Measurements from ENCODE around the gene SLC24A5. TPM values are rescaled to one million over a fixed set of nuclear protein-coding genes. Genes with fewer than 3 reads are reported as not detected.

SLC24A5 gene
- total and polyA plus RNA-seq, 2 experiments from 2014 or later: not detected

DNA sequence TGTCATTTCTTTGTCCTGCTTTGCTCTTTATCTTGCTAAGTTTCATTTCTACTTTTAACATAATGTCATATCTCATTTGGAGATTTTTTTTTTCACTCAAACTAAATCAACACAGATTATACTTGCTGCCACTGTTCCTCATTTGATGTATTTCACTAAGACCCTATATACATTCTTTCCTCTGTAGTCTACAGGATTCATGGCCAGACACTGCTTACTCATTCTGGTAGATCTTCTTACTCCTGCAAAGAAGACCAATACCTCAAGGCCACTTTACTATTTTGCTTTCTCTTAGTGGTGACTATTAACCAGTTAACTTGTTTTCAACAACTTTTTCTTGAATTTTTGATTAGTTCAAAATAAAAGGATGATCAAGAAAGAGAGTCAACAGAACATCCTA is 26.6 kb downstream of the SLC24A5 start:
- Histone ChIP-seq H3K4me2 (no peak overlapping the region), H3K27ac (no peak overlapping the region), H3K36me3 (replicated peaks; ENCODE audit: insufficient read depth, low read depth) (no peaks in the 10 kb centered on the region), H3K79me2 (no peaks in the 10 kb centered on the region), H3K9me3 (ENCODE audit: low read depth) (no peaks in the 10 kb centered on the region), H3K9me2 (replicated peaks; ENCODE audit: insufficient read depth) (no peaks in the 10 kb centered on the region), H3K27me3 (no peaks in the 10 kb centered on the region), H3K4me1 (ENCODE audit: insufficient read depth) (no peaks in the 10 kb centered on the region), H2AFZ (no peak overlapping the region), H4K20me1 (ENCODE audit: insufficient read depth, poor library complexity, severe bottlenecking) (no peaks in the 10 kb centered on the region), H3K4me3 (no peak overlapping the region)
- TF ChIP-seq, protein P1, sequence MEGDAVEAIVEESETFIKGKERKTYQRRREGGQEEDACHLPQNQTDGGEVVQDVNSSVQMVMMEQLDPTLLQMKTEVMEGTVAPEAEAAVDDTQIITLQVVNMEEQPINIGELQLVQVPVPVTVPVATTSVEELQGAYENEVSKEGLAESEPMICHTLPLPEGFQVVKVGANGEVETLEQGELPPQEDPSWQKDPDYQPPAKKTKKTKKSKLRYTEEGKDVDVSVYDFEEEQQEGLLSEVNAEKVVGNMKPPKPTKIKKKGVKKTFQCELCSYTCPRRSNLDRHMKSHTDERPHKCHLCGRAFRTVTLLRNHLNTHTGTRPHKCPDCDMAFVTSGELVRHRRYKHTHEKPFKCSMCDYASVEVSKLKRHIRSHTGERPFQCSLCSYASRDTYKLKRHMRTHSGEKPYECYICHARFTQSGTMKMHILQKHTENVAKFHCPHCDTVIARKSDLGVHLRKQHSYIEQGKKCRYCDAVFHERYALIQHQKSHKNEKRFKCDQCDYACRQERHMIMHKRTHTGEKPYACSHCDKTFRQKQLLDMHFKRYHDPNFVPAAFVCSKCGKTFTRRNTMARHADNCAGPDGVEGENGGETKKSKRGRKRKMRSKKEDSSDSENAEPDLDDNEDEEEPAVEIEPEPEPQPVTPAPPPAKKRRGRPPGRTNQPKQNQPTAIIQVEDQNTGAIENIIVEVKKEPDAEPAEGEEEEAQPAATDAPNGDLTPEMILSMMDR (IDR thresholded peaks at IDR 0.05; ENCODE audit: poor library complexity): no peak
- TF ChIP-seq EZH2phosphoT487 (IDR thresholded peaks at IDR 0.05; ENCODE audit: low read depth, severe bottlenecking, unreplicated experiment) (no peak), EZH2 (IDR thresholded peaks at IDR 0.05; ENCODE audit: borderline replicate concordance) (no peak)
- DNase-seq (ENCODE audit: low spot score): no peak

GRCh38 chr15:48149858-48150257 is 29.1 kb downstream of the SLC24A5 start:
- Histone ChIP-seq H3K9me2 (replicated peaks; ENCODE audit: insufficient read depth) (no peaks in the 10 kb centered on the region), H3K9me3 (ENCODE audit: low read depth) (no peaks in the 10 kb centered on the region), H3K79me2 (no peaks in the 10 kb centered on the region), H3K36me3 (replicated peaks; ENCODE audit: insufficient read depth, low read depth) (no peaks in the 10 kb centered on the region), H3K4me3 (no peak overlapping the region), H3K4me2 (no peak overlapping the region), H3K4me1 (ENCODE audit: insufficient read depth) (no peaks in the 10 kb centered on the region), H3K27ac (no peak overlapping the region), H3K27me3 (no peaks in the 10 kb centered on the region), H2AFZ (no peak overlapping the region), H4K20me1 (ENCODE audit: insufficient read depth, poor library complexity, severe bottlenecking) (no peaks in the 10 kb centered on the region)
- TF ChIP-seq, protein P1 (IDR thresholded peaks at IDR 0.05; ENCODE audit: poor library complexity): no peak
- TF ChIP-seq EZH2phosphoT487 (IDR thresholded peaks at IDR 0.05; ENCODE audit: low read depth, severe bottlenecking, unreplicated experiment) (no peak), EZH2 (IDR thresholded peaks at IDR 0.05; ENCODE audit: borderline replicate concordance) (no peak)
- no peak for DNase-seq (ENCODE audit: low spot score)
- WGBS (ENCODE audit: low lambda C conversion rate, missing lambda C conversion rate): 91% methylated on average over 4 of the region's 4 CpGs

DNA sequence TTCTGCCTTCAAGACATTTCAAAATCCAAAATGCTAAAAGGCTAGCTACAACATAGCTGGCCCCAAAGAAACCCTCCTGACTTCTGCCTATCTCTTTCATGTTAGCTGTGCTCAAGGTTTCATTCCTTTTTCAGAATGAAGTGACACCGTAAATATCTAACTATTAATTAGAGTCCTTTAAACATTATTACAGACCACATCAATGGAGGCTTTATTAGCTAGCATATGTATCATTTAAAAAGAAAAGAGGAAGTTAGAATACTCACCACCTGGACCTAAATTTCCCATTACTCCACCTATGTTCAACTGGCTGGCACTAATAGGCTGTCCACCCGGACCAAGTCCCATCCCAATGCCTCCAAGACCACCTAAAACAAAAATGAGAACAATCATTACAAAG is 32.7 kb downstream of the SLC24A5 start:
- no peaks in the 10 kb centered on the region for H3K4me1 ChIP-seq (ENCODE audit: insufficient read depth)
- no peak overlapping the region for H3K4me2 ChIP-seq
- no peaks in the 10 kb centered on the region for H3K36me3 ChIP-seq (replicated peaks; ENCODE audit: insufficient read depth, low read depth)
- H3K4me3 ChIP-seq: no peak overlapping the region
- no peak for TF ChIP-seq EZH2 (IDR thresholded peaks at IDR 0.05; ENCODE audit: borderline replicate concordance)
- TF ChIP-seq, protein P1 (IDR thresholded peaks at IDR 0.05; ENCODE audit: poor library complexity): no peak
- no peak for TF ChIP-seq EZH2phosphoT487 (IDR thresholded peaks at IDR 0.05; ENCODE audit: low read depth, severe bottlenecking, unreplicated experiment)
- H3K27me3 ChIP-seq: no peaks in the 10 kb centered on the region
- no peaks in the 10 kb centered on the region for H3K9me3 ChIP-seq (ENCODE audit: low read depth)
- H3K79me2 ChIP-seq: no peaks in the 10 kb centered on the region
- WGBS (ENCODE audit: low lambda C conversion rate, missing lambda C conversion rate): 96% methylated on average over 2 of the region's 2 CpGs
- no peak for DNase-seq (ENCODE audit: low spot score)
- H3K9me2 ChIP-seq (replicated peaks; ENCODE audit: insufficient read depth): no peaks in the 10 kb centered on the region
- no peak overlapping the region for H3K27ac ChIP-seq
- no peaks in the 10 kb centered on the region for H4K20me1 ChIP-seq (ENCODE audit: insufficient read depth, poor library complexity, severe bottlenecking)
- H2AFZ ChIP-seq: no peak overlapping the region

GRCh38 chr15:48168616-48169015 is 47.8 kb downstream of the SLC24A5 start:
- WGBS (ENCODE audit: low lambda C conversion rate, missing lambda C conversion rate): 59% methylated on average over 3 of the region's 3 CpGs
- Histone ChIP-seq H3K36me3 (replicated peaks; ENCODE audit: insufficient read depth, low read depth) (no peaks in the 10 kb centered on the region), H3K9me3 (ENCODE audit: low read depth) (no peaks in the 10 kb centered on the region), H4K20me1 (ENCODE audit: insufficient read depth, poor library complexity, severe bottlenecking) (no peaks in the 10 kb centered on the region), H3K4me3 (no peak overlapping the region), H2AFZ (no peak overlapping the region), H3K27ac (no peak overlapping the region), H3K4me1 (ENCODE audit: insufficient read depth) (no peaks in the 10 kb centered on the region), H3K9me2 (replicated peaks; ENCODE audit: insufficient read depth) (no peaks in the 10 kb centered on the region), H3K4me2 (no peak overlapping the region), H3K27me3 (no peaks in the 10 kb centered on the region), H3K79me2 (peaks cover 38% of the 10 kb centered on the region)
- no peak for TF ChIP-seq EZH2phosphoT487 (IDR thresholded peaks at IDR 0.05; ENCODE audit: low read depth, severe bottlenecking, unreplicated experiment)
- TF ChIP-seq, protein P1 (IDR thresholded peaks at IDR 0.05; ENCODE audit: poor library complexity): no peak
- no peak for TF ChIP-seq EZH2 (IDR thresholded peaks at IDR 0.05; ENCODE audit: borderline replicate concordance)
- no peak for DNase-seq (ENCODE audit: low spot score)

Measured in hepatocyte (in vitro differentiated cells).